ENCODE data around the gene VEZT.
"Not testable (repeated sequence)": the region's sequence is repeated elsewhere in the genome, so short reads cannot be mapped to it uniquely, and the experiment has no call there.

Gene VEZT

DNA sequence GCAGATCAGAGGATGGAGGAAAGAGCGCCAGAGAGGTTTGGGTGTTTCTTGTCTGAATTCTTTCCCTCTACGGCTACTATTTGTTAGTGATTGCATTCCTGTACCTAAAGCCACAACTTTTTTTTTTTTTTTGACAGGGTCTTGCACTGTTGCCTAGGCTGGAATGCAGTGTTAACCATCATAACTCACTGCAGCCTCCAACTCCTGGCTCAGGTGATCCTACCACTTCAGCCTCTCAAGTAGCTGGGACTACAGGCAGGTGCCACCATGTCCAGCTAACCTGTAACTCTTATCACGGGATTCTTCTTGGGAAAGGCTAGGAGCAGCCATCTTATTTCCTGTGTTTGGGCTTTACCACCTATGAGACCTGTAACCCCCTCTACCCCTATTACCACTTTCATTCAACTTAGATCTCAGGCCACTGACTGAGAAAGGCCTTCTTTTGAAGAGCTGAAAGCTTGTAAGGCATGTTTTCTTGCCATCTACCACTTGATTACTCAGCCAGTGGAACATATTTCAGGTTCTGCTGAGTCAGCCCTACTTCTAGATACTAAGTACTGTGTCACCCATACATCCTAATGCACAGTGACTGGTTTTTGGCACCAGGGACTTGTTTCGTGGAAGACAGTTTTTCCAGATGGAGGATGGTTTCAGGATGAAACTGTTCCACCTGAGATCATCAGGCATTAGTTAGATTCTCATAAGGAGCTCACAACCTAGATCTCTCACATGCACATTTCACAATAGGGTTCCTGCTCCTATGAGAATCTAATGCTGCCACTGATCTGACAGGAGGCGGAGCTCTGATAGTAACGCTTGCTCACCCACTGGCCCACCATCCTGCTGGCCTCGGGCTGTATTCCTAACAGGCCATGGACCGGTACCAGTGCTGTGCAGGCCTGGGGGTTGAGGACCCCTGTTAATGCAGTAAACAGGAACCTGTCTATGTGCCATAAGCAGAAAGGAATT lies 6.9 kb downstream of the VEZT start:
- no peak for DNase-seq (ENCODE audit: low read depth in 2 of 2)

DNA sequence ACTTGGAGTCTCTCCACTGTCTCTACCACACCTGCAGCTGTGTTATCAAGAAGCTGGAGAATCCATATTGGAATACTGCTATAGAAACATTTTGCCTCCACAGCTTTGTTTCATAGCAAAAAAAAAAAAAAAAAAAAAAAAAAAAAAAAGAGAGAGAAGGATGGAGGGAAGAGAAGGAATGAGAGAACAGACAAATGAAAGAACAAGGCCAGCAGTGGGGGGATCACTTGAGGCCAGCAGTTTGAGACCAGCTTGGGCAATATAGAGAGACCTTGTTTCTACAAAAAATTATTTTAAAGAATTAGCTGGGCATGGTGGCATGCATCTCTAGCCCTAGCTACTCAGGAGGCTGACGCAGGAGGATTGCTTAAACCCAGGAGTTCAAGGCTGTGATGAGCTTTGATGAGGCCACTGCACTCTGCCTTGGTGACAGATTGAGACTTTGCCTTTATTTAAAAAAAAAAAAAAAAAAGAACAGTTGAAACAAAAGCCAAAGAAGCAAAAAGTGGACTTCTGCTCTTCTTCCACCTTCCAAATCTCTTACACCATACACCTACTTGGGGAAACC lies 8.1 kb downstream of the VEZT start:
- no peak for DNase-seq (ENCODE audit: low read depth in 2 of 2)

DNA sequence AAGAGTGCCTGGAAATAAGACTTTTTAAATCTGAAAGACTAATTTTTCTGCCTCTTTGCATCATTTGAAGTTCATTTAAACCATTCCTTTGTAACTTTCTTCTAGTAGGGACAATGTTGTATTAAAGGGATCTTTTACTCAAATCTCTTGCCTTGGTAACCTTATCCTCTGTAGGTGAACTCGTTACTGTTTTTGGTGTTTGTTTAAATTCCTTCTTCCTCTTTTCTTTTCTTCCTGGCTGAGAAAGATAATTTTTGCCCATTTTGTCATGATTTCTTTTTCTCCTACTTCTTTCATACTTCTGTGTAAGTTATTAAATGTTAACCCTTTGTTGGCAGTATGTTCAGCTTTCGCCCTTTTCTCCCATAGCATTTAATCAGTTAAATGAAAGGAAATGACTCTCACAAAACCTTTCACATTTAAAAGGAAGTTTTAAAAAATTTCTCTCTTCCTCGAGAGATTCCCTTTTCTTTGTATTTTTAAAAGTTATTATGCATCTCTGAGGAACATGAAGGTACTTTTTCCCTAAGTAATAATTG lies 10.3 kb downstream of the VEZT start:
- DNase-seq (ENCODE audit: low read depth in 2 of 2), result no peak

DNA sequence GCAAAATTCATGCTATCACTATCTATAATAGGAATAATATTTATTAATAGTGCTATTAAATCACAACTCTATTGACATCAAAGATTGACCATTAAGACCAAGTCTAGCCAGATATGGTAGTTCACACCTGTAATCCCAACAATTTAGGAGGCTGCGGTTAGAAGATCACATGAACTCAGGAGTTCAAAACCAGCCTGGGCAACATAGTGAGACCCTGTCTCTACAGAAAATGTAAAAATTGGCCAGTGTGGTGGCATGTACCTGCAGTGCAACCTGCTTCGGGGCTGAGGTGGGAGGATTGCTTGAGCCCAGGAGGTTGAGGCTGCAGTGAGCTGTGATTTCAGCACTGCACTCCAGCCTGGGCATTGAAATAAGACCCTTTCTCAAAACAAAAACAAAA lies 11.0 kb downstream of the VEZT start:
- no peak for DNase-seq (ENCODE audit: low read depth in 2 of 2)

DNA sequence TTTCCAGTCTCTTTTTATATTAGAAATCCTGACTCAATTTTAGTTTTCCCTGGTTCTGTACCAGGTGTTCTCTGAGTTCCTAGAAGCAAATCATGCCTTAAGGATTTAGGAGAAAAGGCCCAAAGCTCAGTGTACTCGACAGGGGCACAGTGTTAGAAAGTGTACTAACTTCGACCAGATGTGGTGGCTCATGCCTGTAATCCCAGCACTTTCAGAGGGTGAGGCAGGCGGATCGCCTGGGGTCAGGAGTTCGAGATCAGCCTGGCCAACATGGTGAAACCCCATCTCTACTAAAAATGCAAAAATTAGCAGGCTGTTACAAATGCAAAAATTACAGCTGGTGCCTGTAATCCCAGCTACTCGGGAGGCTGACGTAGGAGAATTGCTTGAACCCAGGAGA lies 12.0 kb downstream of the VEZT start:
- DNase-seq (ENCODE audit: low read depth in 2 of 2), result no peak

DNA sequence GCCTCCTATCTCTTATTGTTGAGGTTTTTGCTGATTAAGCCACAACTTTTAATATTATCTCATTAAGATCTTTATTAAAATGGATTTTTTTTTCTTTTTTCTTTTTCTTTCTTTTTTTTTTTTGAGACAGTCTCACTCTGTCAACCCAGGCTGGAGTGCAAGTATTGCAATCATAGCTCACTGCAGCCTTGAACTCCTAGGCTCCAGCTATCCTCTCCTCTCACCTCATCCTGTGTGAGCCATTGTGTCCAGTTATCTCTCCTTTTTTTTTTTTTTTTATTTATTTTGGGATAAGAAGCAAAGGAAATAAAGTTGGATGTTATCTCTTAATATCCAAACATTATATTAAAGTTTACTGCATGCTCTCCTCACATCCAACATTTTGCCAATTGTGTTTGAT lies 12.7 kb downstream of the VEZT start:
- DNase-seq (ENCODE audit: low read depth in 2 of 2), result no peak

DNA sequence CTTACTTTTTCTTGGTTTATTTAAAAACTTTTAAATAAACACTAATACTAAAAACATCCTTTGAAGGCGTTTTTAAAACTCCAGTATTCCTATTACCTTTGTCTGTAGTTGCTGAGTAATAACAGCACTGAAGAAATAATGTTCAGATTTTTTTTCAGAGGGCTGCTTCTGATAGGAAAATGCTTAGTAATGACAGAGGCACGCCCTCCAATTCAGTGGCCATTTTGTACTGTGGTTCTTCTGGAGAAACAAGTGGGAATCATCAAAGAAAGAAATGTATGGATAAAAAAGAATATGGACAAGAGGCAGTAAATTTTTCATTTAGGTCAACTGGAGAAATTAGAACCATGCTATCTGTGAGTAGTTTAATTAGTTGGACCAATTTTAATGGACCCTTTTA lies 13.6 kb downstream of the VEZT start:
- no peak for DNase-seq (ENCODE audit: low read depth in 2 of 2)

DNA sequence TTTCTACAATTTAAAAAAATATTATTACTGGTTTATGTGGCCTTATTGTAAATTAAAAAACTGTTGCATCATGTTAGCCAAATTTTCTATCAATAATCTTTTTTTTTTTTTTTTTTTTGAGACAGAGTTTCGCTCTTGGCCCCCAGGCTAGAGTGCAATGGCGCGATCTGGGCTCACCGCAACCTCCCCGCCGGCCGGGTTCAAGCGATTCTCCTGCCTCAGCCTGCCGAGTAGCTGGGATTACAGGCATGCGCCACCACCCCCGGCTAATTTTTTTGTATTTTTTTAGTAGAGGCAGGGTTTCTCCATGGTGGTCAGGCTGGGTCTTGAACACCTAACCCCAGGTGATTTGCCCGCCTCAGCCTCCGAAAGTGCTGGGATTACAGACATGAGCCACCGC lies 16.6 kb downstream of the VEZT start:
- not testable (repeated sequence) for DNase-seq (ENCODE audit: low read depth in 2 of 2)

DNA sequence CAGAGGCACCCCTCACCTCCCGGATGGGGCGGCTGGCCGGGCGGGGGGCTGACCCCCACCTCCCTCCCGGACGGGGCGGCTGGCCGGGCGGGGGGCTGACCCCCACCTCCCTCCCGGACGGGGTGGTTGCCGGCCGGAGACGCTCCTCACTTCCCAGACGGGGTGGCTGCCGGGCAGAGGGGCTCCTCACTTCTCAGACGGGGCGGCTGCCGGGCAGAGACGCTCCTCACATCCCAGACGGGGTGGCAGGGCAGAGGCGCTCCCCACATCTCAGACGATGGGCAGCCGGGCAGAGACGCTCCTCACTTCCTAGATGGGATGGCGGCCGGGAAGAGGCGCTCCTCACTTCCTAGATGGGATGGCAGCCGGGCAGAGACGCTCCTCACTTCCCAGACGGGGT lies 18.0 kb downstream of the VEZT start:
- not testable (repeated sequence) for DNase-seq (ENCODE audit: low read depth in 2 of 2)

DNA sequence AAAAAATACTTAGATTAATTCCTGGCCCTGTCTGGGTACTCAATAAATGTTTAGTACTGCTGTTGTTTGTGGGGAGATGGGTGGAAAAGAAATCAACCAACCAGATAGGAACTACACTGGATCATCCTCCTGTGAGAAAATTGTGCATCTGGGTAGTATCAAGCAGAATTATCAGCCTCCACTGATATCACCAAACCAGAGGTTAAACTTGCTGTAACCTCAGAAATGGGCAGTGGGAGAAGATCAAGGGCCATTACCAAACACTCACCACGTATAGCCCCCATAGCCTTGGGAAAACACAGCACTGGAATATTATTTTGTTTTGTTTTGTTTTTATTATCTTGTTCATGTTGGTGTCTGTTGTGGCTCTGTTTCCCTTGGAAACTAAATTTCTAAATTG lies 19.7 kb downstream of the VEZT start:
- DNase-seq (ENCODE audit: low read depth in 2 of 2), result no peak

DNA sequence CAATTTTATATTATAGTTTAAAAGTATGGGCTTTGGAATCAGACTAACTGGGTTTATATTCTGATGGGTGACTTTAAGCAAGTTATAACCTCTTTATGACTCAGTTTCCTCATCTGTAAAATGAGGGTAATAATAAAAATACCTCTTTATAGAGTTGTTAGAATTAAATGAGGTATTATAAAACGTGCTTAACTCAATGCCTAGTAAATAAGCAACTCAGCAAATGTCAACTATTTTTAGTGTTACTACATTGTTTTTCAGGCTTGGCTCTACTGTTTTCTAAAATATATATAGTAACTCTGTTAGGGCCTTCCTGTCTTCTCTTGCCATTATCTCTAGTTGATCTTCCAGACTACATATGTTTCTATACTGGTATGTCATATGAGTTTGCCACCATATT lies 20.5 kb downstream of the VEZT start:
- no peak for DNase-seq (ENCODE audit: low read depth in 2 of 2)

DNA sequence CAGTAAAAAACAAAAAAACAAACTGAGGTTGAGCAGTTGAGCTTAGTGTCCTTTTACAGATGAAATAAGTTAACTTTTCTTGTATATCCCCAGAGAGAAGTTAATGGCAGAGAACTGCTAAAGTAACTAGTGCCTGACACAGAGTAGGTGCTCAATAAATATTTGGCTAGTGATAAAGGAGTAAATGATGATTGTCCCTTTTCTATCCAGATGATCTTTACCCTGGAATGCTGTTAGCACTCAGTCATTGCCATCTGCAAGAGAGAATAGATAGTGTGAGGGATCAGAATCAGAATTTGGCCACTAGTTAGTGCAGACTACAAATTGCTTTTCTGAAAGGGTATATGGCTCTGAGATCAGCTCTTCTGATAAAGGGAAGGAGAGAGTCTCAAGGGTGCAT lies 21.6 kb downstream of the VEZT start:
- DNase-seq (ENCODE audit: low read depth in 2 of 2), result no peak

DNA sequence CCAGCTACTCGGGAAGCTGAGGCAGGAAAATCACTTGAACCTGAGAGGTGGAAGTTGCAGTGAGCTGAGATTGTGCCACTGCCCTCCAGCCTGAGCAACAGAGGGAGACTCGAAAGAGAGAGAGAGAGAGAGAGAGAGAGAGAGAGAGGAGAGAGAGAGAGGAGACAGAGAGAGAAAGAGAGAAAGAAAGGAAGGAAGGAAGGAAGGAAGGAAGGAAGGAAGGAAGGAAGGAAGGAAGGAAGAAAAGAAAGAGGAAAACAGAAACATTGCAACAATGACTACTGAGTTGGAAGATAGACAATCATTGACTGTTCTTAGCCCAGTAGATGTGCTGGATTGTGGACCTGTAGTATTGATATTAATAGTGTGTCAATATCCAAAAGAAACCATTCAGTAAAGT lies 22.2 kb downstream of the VEZT start:
- DNase-seq (ENCODE audit: low read depth in 2 of 2), result not testable (repeated sequence)

DNA sequence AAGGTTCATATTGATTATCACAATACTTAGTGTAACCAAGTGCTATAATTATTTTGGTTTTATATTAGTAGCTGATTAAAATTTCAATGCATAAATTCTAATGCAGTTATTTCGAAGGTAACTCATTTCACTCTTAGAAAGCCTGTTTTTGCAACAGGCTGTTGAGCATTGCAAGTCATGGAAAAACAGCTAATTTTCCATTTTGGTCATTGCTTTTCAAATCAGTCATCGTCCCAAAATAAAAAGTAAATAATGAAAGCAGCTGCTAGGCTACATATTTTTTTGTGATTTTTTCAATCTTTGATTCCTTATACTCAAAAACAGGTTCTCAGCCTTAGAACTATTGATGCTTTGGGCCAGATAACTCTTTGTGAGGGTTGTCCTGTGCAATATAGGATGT lies 22.9 kb downstream of the VEZT start:
- DNase-seq (ENCODE audit: low read depth in 2 of 2), result no peak

DNA sequence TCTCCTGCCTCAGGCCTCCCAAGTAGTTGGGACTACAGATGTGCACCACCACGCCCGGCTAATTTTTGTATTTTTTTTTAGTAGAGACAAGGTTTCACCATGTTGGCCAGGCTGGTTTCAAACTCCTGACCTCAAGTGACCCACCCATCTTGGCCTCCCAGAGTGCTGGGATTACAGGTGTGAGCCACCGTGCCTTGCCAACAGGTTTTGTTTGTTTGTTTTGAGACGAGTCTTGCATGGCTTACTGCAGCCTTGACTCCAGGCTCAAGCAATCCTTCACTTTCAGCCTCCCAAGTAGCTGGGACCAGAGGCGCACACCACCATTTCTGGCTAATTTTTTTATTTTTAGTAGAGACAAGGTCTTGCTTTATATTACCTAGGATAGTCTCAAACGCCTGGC lies 23.5 kb downstream of the VEZT start:
- not testable (repeated sequence) for DNase-seq (ENCODE audit: low read depth in 2 of 2)

DNA sequence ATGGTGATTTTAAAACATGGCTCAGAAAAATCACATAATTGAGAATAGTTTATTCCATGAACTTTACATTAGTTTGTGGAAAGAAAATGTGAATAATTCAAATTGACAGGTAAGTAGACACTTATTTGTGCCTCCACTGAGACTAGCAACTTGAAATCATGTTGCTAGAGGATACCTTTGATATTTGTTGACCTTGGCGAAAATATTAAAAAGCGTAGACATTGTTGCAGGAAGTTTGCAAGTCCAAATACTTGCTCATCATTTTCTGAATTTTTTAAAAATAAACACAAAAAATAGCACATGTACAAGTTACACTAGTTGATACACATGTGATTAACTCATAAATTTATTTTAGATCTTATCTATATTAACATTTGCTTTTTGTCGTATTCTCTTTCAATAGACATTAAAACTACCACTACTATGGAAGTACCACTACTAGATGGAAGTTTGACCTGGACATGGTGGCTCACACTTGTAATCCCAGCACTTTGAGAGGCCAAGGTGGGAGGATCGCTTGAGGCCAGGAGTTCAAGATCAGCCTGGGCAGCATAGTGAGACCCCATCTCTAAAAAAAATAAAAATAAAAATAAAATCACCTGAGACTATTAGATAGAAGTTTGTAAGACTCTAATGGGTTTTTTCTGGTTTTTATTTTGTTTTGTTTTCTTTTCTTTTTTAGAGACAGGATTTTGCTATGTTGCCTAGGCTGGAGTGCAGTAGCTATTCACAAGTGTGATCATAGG lies 24.3 kb downstream of the VEZT start:
- DNase-seq (ENCODE audit: low read depth in 2 of 2), result no peak

DNA sequence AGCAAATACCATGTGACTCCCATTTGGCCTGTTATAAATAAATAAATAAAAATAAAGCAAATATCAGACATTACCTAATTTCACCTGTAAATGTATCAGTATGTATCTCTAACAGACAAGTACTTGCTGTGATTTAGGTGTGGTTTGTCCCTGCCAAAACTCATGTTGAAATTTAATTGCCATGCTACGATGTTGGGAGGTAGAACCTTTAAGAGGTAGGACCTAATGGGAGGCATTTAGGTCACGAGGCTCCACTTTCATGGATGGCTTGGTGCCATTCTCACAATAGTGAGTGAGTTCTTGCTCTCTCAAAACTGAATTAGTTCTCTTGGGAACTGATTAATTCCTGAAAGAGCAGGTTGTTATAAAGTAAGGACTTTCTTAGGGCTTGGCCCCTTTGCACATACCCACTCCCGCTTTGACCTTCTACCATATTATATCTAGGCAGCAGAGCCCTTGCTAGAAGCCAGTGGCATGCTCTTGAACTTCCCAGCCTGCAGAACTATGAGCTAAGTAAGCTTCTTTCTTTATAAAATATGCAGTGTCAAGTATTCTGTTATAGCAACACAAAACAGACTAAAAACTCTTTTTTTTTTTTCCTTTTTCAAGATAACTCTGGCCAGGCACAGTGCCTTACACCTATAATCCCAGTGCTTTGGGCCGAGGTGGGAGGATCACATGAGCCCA lies 26.0 kb downstream of the VEZT start:
- DNase-seq (ENCODE audit: low read depth in 2 of 2), result no peak

DNA sequence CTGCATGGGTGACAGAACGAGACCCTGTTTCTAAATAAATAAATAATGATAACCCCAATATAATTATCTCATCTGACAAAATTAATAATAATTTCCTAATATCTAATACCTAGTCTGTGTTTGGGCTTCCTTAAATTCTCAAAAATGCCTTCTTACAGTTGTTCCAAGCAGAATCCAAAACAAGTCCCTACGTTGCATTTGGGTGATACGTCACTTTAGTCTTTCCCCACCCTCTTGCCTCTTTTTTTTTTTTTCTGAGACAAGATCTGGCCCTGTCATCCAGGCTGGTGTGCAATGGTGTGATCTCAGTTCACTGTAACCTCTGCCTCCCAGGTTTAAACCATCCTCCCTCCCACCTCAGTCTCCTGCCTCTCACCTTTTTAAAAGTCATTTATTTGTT lies 26.7 kb downstream of the VEZT start:
- DNase-seq (ENCODE audit: low read depth in 2 of 2), result no peak

DNA sequence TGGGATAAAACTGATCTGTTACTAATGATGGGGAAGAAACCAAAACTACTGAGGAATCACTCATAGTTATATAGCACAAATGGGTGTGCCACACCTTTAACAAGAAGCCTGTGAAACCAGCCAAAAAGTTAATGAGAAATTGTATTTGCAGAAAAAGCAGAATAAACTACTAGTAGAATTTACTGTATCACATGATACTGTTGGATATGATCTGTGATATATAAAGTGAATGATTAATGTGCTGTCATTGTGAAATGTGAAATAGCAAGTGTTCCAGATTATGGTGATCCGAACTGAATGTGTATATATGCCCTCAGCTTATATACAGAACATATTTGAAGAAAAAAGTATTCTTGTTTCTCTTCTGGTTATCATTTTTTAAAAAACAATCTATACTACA lies 30.5 kb downstream of the VEZT start:
- DNase-seq (ENCODE audit: low read depth in 2 of 2), result no peak

DNA sequence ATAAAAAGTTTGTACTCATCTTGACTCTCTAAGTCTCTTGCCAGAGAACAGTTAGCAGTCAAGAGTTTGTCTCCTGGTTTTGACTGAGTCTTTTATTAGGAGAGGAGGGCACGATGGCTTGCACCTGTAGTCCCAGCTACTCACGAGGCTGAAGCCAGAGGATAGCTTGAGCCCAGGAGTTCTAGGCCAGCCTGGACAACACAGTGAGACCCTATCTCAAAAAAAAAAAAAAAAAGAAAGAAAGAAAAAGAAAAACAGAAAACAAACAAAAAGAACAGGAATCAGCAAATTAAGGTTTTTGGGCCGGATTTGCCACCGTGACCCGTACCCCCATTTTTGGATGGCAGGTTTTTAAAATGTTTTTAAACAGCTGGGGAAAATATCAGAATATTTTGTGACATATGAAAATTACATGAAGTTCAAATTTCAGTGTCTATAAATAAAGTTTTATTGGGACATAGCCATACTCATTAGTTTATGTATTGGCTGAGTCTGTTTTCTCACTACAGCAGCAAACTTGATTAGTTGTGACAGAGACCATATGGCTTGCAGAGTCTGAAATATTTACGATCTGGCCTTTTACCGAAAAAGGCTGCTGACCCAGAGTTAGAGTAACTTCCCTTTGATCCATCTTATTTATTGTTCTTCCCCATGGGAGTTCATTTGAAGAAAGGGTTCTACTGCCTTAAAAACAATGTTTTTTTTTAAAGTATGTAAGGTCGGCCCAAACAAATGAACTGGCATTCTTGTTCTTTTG lies 31.2 kb downstream of the VEZT start:
- DNase-seq (ENCODE audit: low read depth in 2 of 2), result no peak

DNA sequence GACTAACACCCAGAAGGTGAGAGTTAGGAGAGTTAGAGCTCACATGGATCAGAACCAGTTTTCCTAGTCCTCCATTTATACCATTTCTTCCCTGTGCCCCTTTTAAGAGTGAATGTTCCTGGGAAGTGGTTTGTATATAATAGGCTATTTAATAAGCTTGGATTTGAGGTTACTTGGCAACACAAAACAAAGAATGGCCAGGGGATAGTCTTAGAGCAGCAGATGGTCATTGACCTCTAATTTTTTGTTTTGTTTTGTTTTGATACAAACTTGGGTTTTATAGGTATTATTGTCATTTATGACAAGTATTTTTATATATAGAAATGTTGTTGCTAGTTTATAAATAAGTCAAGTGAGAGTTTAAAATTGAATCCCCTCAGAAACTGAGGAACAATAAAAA lies 35.8 kb downstream of the VEZT start:
- no peak for DNase-seq (ENCODE audit: low read depth in 2 of 2)

Data from activated CD8-positive, alpha-beta memory T cell treated with anti-CD3 and anti-CD28 coated beads for 4 hours (primary cell).